HepG2 (cell line): ENCODE measurements around the gene COPS7A. TPM values are rescaled to one million over a fixed set of nuclear protein-coding genes. Genes with fewer than 3 reads are reported as not detected.

Source experiments
- ATAD3A ChIP-seq: sonication (generic); formaldehyde crosslinking; IDR thresholded peaks from 2 replicates; pipeline ENCODE4 v1.4.0; 2020; ENCODE audit warnings: missing genetic modification reagents
- FOSL2 ChIP-seq: sonication (generic); formaldehyde crosslinking; IDR thresholded peaks from 2 replicates; pipeline ENCODE4 v1.4.0; 2020; ENCODE audit warnings: missing genetic modification reagents
- HNRNPK ChIP-seq: fragments of 200-400 bp; formaldehyde crosslinking; IDR thresholded peaks from 2 replicates; pipeline ENCODE4 v1.6.1; 2018; ENCODE audit warnings: low read length, low read depth, moderate library complexity, mild to moderate bottlenecking; ENCODE audit not compliant: poor library complexity, severe bottlenecking
- HOXA5 ChIP-seq: sonication (generic); formaldehyde crosslinking; IDR thresholded peaks from 2 replicates; pipeline ENCODE4 v1.4.0; 2020; ENCODE audit warnings: missing genetic modification reagents
- NFRKB ChIP-seq: fragments of 450-650 bp; IDR thresholded peaks from 2 replicates; pipeline ENCODE4 v1.6.1; 2017
- RFXAP ChIP-seq: sonication (generic); formaldehyde crosslinking; IDR thresholded peaks from 2 replicates; pipeline ENCODE4 v1.4.0; 2020; ENCODE audit warnings: missing genetic modification reagents, borderline replicate concordance
- THAP11 ChIP-seq: IDR thresholded peaks from 2 replicates; pipeline ENCODE4 v1.6.1; 2016; ENCODE audit warnings: missing biosample characterization, missing genetic modification reagents
- ZFP82 ChIP-seq: sonication (generic); formaldehyde crosslinking; IDR thresholded peaks from 2 replicates; pipeline ENCODE4 v1.5.1; 2020; ENCODE audit warnings: mild to moderate bottlenecking, missing genetic modification reagents, borderline replicate concordance
- ZFX ChIP-seq: sonication (generic); formaldehyde crosslinking; IDR thresholded peaks from 2 replicates; pipeline ENCODE4 v1.4.0; 2020; ENCODE audit warnings: mild to moderate bottlenecking, low read depth, missing genetic modification reagents, moderate library complexity
- ZKSCAN5 ChIP-seq: sonication (generic); formaldehyde crosslinking; IDR thresholded peaks from 2 replicates; pipeline ENCODE4 v1.5.1; 2020; ENCODE audit warnings: mild to moderate bottlenecking, missing genetic modification reagents
- ZNF160 ChIP-seq: sonication (generic); formaldehyde crosslinking; IDR thresholded peaks from 2 replicates; pipeline ENCODE4 v1.8.0; 2022; ENCODE audit warnings: mild to moderate bottlenecking, inconsistent platforms, missing genetic modification reagents
- ZNF350 ChIP-seq: sonication (generic); formaldehyde crosslinking; IDR thresholded peaks from 2 replicates; pipeline ENCODE4 v1.4.0; 2020; ENCODE audit warnings: mild to moderate bottlenecking, low read depth, missing genetic modification reagents, borderline replicate concordance
- ZNF549 ChIP-seq: sonication (generic); formaldehyde crosslinking; IDR thresholded peaks from 2 replicates; pipeline ENCODE4 v1.5.0; 2020; ENCODE audit warnings: missing genetic modification reagents
- ZNF660 ChIP-seq: sonication (generic); formaldehyde crosslinking; IDR thresholded peaks from 2 replicates; pipeline ENCODE4 v1.5.1; 2020; ENCODE audit warnings: mild to moderate bottlenecking, low read depth, missing genetic modification reagents, borderline replicate concordance
- ZNF737 ChIP-seq: sonication (generic); formaldehyde crosslinking; IDR thresholded peaks from 2 replicates; pipeline ENCODE4 v1.5.0; 2020; ENCODE audit warnings: missing genetic modification reagents, mild to moderate bottlenecking, borderline replicate concordance
- ZNF75D ChIP-seq: sonication (generic); formaldehyde crosslinking; IDR thresholded peaks from 2 replicates; pipeline ENCODE4 v1.8.1; 2023; ENCODE audit warnings: missing genetic modification reagents, mild to moderate bottlenecking, borderline replicate concordance
- ZSCAN21 ChIP-seq: sonication (generic); formaldehyde crosslinking; IDR thresholded peaks from 2 replicates; pipeline ENCODE4 v1.8.0; 2022; ENCODE audit warnings: mild to moderate bottlenecking, missing genetic modification reagents, moderate library complexity, borderline replicate concordance
- polyA plus RNA-seq, 8 experiments: library from polyadenylated mRNA; depleted of rRNA in 3 of 8; stranded (reverse) in 7 of 8; unstranded in 1 of 8; fragments of >200 nt; fragmentation: Illumina TruSeq in 4 of 8; extraction: Trizol in 4 of 8; gene quantifications; 2 replicates each; pipeline versions ENCODE4 v1.2.1 to v1.2.3, GENCODE V29; 2011 to 2016; ENCODE audit warnings: low read depth in 4 of 8, missing spikeins in 1 of 8, mixed read lengths in 1 of 8; ENCODE audit not compliant: insufficient read depth in 1 of 8
- total RNA-seq, 5 experiments: library from RNA; depleted of rRNA; stranded (reverse); fragments of >200 nt; fragmentation: Illumina TruSeq; extraction: Trizol; gene quantifications; 2 replicates each; pipeline ENCODE4 v1.2.3, GENCODE V29; 2016; ENCODE audit warnings: low read depth in 1 of 5
- TF ChIP-seq, protein P1 (sequence below): IDR thresholded peaks from 2 replicates; pipeline ENCODE4 v1.6.1; 2012; ENCODE audit warnings: low read depth, low read length, improper control_type of control experiment
- TF ChIP-seq, protein P2 (sequence below): sonication (generic); formaldehyde crosslinking; IDR thresholded peaks from 2 replicates; pipeline ENCODE4 v1.8.0; 2022; ENCODE audit warnings: mild to moderate bottlenecking, missing genetic modification reagents; ENCODE audit not compliant: insufficient replicate concordance
- TF ChIP-seq, protein P3 (sequence below), 2 experiments: fragments of 450-650 bp in 1 of 2; sonication (generic) in 1 of 2; formaldehyde crosslinking; IDR thresholded peaks; 2 replicates each; pipeline versions ENCODE4 v1.5.0 to v1.8.0; 2020 to 2022; ENCODE audit warnings: mild to moderate bottlenecking in 1 of 2, missing genetic modification reagents in 1 of 2
- TF ChIP-seq, protein P4 (sequence below): sonication (generic); formaldehyde crosslinking; IDR thresholded peaks from 2 replicates; pipeline ENCODE4 v1.4.0; 2020; ENCODE audit warnings: missing genetic modification reagents, borderline replicate concordance

Gene COPS7A
- total and polyA plus RNA-seq, 2 of the 13 experiments (the other 11 are each of a cell fraction or from before 2014, with no cell fraction given): 40.0 to 73.6 TPM

DNA sequence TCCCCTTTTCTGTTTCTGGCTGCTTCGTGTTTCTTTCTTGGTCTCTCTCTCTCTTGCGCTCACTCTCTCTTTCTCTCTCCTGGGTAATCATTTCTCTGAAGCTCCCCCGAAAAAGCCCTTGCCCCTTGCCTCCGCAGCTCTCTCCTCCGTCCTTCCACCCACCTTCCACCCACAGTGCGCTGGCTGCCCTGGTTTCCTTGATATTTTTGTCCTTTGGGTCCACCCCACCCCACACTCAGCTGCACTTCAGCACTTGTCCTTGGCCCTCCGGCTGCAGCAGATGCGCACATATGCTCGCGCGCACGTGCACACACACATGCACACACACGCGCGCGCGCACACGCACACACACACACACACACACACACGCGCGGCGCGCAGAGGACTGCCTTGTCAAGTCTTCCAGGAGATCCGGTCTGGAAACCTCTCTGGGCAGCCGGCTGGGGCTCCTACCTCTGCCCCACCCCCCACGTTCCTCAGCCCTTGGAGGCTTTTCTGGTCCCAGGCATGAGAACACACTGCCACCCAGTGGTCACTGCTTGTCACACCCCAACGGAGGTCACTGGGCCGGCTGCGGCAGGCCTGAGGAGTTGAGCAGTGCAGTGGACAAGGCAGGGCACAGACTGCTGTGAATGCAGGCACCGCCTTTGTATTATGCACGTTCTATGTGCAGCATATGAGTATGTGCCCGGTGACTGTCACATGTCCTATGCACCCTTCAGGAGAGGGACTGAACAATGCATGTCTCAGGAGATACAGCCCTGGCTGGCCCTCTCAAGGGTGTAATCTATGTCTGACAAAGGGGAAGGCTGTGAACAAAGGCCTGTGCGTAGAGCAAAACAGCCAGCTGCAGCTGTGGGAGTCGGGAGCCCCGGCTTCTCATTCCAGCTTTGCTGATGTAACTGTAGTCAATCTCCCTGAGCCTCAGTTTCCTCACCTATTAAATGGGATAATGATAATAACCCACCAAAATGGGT, 55.0 kb downstream of the COPS7A start (continued):
- TF ChIP-seq, protein P1, sequence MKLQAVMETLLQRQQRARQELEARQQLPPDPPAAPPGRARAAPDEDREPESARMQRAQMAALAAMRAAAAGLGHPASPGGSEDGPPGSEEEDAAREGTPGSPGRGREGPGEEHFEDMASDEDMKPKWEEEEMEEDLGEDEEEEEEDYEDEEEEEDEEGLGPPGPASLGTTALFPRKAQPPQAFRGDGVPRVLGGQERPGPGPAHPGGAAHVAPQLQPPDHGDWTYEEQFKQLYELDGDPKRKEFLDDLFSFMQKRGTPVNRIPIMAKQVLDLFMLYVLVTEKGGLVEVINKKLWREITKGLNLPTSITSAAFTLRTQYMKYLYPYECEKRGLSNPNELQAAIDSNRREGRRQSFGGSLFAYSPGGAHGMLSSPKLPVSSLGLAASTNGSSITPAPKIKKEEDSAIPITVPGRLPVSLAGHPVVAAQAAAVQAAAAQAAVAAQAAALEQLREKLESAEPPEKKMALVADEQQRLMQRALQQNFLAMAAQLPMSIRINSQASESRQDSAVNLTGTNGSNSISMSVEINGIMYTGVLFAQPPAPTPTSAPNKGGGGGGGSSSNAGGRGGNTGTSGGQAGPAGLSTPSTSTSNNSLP: no peak
- TF ChIP-seq ZFP82 (CRISPR knock-in tag) (no peak), ZFX (CRISPR knock-in tag) (peak; percentile 80), THAP11 (CRISPR knock-in tag) (peak; percentile 71), ZSCAN21 (no peak; the same call in 1 of the 2 replicates), HNRNPK (no peak), HOXA5 (CRISPR knock-in tag) (no peak), RFXAP (no peak), ZNF75D (CRISPR knock-in tag) (no peak), ATAD3A (CRISPR knock-in tag) (no peak), ZNF660 (CRISPR knock-in tag) (no peak), ZNF350 (peak; percentile 59), ZNF549 (CRISPR knock-in tag) (no peak), ZKSCAN5 (peak; percentile 77; the same call in 1 of the 2 replicates), ZNF160 (CRISPR knock-in tag) (no peak), NFRKB (no peak), FOSL2 (CRISPR knock-in tag) (peak; percentile 50), ZNF737 (CRISPR knock-in tag) (no peak)
- TF ChIP-seq, protein P2, sequence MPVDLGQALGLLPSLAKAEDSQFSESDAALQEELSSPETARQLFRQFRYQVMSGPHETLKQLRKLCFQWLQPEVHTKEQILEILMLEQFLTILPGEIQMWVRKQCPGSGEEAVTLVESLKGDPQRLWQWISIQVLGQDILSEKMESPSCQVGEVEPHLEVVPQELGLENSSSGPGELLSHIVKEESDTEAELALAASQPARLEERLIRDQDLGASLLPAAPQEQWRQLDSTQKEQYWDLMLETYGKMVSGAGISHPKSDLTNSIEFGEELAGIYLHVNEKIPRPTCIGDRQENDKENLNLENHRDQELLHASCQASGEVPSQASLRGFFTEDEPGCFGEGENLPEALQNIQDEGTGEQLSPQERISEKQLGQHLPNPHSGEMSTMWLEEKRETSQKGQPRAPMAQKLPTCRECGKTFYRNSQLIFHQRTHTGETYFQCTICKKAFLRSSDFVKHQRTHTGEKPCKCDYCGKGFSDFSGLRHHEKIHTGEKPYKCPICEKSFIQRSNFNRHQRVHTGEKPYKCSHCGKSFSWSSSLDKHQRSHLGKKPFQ (CRISPR knock-in tag): no peak
- TF ChIP-seq, protein P3, sequence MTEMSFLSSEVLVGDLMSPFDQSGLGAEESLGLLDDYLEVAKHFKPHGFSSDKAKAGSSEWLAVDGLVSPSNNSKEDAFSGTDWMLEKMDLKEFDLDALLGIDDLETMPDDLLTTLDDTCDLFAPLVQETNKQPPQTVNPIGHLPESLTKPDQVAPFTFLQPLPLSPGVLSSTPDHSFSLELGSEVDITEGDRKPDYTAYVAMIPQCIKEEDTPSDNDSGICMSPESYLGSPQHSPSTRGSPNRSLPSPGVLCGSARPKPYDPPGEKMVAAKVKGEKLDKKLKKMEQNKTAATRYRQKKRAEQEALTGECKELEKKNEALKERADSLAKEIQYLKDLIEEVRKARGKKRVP (CRISPR knock-in tag; IDR thresholded peaks at IDR 0.05): 0 out of 4 replicates have a peak, but pooled peaks of 1 of the 2 experiments have one; percentile 52
- TF ChIP-seq, protein P4, sequence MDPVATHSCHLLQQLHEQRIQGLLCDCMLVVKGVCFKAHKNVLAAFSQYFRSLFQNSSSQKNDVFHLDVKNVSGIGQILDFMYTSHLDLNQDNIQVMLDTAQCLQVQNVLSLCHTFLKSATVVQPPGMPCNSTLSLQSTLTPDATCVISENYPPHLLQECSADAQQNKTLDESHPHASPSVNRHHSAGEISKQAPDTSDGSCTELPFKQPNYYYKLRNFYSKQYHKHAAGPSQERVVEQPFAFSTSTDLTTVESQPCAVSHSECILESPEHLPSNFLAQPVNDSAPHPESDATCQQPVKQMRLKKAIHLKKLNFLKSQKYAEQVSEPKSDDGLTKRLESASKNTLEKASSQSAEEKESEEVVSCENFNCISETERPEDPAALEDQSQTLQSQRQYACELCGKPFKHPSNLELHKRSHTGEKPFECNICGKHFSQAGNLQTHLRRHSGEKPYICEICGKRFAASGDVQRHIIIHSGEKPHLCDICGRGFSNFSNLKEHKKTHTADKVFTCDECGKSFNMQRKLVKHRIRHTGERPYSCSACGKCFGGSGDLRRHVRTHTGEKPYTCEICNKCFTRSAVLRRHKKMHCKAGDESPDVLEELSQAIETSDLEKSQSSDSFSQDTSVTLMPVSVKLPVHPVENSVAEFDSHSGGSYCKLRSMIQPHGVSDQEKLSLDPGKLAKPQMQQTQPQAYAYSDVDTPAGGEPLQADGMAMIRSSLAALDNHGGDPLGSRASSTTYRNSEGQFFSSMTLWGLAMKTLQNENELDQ: no peak
